NCI-H1092 (cell line): ENCODE results near the gene TAF3.

Experiments used
- DNase-seq: peaks from one replicate; lab custom pipeline; 2025; lab: John Stamatoyannopoulos, UW

The TAF3 gene

GRCh38 chr10:7876541-7877127 is 58.3 kb downstream of the TAF3 start:
- no peak for DNase-seq

DNA sequence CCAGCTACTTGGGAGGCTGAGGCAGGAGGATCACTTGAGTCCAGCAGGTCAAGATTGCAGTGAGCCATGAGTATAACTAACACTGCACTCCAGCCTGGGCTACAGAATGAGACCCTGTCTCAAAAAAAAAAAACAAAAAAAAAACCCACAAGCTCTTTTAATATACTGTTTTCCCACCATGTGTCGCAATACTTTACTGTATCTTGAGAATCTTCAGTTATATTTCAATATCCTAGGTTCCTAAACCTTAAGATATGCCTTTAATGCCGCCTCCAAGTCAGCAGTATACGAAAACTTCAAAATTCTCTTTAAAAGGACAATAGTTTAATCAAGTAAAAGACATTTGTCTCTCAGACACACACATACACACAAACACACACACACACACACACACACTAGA is 62.8 kb downstream of the TAF3 start:
- DNase-seq, result no peak

DNA sequence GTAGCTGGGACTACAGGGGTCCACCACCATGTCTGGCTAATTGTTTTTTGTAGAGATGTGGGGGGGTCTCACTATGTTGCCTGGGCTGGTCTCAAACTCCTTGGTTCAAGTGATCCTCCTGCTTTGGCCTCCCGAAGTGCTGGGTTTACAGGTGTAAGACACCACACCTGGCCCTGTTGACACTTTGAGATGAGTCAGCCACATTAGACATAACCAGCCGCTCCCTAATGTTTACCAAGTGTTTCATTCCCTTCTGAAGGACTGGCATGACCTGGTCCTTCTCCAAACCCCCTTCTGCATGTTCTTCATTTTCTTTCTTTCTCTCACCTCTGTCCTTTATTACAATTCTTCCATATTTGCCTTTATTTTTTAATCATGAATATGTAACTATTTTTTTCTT is 67.8 kb downstream of the TAF3 start:
- no peak for DNase-seq

DNA sequence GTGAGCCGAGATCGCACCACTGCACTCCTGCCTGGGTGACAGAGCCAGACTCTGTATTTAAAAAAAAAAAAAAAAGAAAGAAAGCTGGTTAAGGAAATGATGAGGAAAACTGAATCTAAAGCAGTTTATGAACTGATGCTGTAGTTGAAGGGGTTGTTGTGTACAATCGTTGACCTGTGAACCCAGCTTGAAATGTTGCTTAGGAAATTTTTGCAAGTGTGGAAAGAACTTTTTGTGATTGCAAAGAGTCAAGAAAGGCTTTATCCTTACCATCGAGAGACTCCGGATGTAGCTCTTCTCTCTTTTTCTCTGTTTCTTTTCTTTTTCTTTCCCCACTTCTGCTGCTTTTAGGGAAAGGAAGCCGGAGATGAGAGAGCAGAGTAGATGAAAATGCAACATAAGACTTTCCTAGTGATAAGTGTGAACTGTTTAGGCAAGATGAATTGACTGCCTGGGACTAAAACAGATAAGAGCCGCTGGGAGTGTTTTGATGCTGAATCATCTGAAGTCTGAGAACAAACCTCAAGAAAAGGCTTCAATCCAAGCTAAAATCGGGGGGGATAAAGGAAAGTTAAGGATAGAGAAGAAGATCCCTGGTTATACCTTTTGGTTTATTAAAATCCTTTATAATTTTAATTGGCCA is 69.0 kb downstream of the TAF3 start:
- no peak for DNase-seq

GRCh38 chr10:7889947-7890542 is 71.7 kb downstream of the TAF3 start:
- no peak for DNase-seq

- DNase-seq, result no peak
These were observed 72.5 kb downstream of the TAF3 start for GRCh38 chr10:7890781-7891180.

DNA sequence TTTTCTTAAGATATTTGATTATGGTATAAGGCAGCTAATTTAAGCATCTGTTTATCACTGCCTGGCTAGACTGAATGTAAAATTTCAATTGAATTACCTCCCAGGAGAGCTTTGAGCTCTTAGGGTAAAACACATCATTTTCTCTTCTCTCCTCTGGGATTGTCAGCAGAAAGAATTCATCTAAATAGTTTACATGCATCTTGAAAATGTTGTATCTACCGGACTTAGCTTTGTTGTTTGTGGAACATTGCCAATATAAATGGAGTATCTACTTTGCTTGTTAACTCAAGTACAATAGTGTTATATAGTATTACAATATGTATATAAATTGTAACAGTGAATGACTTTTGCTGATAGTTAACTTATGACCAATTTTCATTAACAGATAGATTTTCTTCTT is 73.3 kb downstream of the TAF3 start:
- DNase-seq, result no peak

GRCh38 chr10:7892146-7892545 is 73.8 kb downstream of the TAF3 start:
- no peak for DNase-seq

GRCh38 chr10:7895699-7896090 is 77.4 kb downstream of the TAF3 start:
- no peak for DNase-seq

DNA sequence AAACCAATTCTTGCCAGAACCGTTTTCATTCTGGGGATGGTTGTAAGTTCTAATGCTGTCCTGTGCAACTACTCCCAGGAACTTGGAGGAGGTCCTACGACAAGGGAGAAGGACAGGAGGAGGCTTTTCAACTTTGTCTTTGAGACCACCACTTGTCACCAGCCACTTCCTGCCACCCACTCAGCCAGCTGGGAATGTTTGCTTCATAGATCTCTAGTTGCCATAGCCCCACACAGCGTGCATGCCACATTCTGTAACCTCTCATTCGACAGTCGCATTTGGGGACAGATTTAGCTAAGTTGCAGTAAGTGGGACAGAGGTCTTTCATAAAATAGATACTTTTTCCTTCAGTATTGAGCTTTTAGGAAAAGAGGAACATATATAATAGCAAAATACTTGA is 78.0 kb downstream of the TAF3 start:
- DNase-seq, result no peak

- no peak for DNase-seq
These were observed 83.0 kb downstream of the TAF3 start for GRCh38 chr10:7901256-7901655.

- no peak for DNase-seq
These were observed 84.1 kb downstream of the TAF3 start for GRCh38 chr10:7902413-7902812.

DNA sequence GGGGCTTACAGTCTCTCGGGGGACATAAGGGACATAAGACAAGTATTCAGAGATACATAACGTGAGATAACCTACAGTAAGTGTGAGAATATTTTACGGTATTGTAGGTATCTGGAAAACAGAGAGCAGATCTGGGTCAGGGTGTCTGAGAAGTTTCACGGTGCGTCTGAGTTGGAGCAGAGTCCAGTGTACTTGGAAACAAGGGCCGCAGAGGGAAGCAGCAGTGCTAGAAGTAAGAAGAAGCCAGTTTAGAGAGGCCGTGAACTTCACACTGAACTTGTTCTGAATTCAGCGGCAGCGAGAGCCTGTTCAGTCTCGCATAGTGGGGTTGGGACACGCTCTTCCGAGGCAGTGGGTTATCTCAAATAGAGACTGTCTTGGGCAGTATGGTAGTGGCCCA is 85.5 kb downstream of the TAF3 start:
- DNase-seq, result no peak

DNA sequence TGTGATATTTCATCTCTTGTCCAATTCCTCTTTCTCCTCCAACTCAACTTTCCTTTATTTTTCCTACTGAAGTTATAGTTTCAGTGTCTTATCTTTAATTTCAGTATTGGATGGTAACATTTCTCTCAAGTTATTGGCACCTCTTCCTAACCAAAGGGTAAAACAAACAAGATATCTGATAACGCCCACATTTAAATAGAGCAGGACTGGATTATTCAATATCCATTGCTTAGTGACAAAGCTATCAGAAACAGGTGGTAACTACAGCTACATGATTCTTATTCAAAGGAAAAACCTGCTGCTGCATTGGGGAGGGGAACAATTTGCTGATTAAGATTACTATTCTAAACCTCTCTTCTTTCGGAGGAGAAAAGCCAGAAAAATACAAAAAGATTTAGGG is 87.8 kb downstream of the TAF3 start:
- no peak for DNase-seq

DNA sequence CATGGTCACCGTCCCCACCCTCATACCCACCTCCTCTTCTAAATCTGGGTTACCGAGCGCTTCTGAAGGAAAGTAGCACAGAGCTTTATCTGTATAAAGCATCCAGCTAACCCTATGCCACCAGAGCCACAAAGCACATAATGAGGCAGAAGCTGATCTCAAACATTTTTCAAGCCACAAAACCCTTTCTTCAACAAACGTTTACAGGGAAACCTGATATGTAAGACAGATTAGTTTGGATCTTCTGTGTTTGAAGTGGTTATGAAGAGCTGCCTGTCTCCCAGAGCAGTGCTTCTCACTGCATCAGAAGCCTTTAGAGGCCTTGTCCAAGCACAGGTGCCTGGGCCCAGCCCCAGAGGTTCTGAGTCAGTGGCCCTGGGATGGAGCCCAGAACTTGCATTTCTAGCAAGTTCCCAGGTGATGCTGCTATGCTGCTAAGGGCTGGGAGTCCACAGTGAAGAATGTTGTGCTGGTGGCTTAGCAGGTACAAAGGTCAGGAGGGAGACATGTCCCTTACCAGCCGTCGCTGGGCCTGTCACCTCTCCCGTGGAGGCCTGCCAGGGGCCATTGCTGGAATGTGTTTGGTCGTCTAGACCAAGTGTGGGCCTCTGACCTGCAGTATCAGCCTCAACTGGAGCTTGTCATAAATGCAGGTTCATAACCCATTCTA is 90.4 kb downstream of the TAF3 start:
- no peak for DNase-seq

DNA sequence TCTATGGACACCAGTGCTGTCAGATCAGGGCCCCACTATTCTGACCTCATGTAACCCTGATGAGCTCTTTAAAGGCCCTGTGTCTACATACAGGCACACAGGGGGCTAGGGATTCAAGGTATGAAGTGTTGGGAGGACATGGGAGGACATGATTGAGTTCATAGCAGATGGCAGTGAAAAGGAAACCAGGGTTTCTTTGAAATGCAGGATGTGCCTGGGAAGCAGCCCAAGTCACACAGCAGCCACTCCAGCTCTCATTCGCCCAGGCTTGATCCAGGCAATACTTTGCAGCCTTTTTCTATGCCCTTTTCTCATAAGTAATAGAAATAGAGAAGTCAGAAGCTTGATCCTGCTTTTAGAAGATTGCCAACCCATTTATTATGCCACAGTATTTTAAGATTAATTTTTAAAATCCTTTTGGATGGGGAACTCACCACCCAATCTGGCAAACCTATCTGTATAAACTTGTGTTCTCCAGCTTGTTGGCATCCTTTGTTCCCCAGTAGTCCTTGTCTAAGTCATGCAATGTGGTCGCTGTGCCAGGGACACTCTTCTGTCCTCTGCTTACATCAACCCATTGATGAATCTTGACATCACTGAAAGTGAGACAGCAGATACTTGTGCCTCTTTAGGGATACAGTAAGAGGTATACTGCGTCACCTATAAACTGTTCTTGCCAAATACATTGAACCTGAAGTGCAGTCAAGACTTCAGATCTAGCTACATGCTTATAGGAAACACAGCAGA is 95.0 kb downstream of the TAF3 start:
- no peak for DNase-seq

DNA sequence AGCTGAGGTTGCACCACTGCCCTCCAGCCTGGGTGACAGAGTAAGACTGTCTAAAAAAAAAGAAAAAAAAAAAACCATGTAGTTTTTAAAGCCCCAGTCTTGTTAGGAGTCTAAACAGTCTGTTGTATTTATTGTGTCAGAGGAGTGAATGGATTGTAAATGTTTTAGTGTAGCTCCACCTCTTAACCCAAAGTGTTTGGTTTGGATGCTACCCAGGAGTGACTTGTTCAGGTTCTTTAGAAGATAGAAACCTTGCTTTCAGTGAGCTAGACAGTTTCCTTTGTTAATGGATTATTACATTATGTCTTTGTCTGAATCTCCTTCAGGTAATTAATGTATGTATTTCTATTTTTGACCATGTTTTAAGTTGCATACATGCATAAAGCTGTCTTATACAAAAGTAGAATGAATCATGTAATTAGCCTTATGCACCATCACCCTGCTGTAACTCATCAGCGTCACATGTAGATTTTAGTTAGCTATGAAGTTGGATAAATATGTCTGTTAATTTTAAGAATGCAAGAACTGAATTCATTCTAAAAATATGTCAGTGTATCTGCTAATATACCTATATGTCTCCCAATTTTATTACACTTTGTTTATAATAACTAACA is 97.7 kb downstream of the TAF3 start:
- peak; percentile 32 for DNase-seq

GRCh38 chr10:7917736-7918135 is 99.4 kb downstream of the TAF3 start:
- DNase-seq, result no peak

DNA sequence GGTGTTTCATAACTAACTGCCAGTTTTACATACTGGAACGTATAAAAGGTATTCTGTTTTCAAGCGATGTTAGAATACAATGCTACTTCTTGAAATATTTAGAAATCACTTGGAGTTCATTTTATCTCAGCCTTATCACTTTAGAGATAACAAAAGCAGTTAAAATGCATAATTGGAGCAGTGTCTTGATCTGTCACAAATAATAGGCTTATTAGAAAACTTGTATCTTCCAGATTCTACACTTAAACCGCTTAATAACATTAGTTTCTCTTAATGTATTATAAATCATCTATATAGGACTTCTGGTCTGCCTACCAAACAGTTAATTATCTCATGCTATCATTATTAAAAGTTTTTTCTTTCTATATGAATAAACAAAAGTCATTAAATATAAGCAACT is 104.4 kb downstream of the TAF3 start:
- DNase-seq, result no peak

- DNase-seq, result no peak
These were observed 110.2 kb downstream of the TAF3 start for GRCh38 chr10:7928536-7928935.

DNA sequence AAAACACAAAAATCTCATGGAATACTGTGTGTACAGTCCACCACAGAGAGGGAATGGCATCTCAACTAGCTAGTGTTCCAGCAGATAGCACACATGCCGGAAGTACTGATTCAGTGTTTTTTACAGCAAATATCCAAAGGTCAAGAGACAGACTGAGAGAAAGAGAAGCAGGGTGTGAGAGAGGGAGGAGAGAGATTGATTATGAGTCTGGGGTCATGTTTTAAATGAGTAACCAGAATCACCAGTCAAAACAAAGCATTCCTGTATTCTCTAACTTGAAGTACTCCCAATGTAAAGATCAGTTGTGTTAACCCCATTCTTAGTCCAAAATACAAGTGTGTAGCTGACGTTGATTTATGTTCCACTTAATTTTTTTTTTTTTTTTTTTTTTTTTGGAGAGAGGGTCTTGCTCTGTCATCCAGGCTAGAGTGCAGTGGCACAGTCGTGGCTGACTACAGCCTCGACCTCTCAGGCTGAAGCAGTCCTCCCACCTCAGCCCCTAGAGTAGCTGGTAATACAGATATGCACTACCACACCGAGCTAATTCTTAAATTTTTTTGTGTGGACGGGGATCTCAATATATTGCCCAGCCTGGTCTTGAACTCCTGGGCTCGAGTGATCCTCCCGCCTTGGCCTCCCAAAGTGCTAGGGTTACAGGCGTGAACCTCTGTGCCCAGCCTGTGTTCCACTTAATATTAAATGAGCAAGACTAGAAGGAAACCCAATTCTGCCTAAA is 114.2 kb downstream of the TAF3 start:
- DNase-seq, result no peak

DNA sequence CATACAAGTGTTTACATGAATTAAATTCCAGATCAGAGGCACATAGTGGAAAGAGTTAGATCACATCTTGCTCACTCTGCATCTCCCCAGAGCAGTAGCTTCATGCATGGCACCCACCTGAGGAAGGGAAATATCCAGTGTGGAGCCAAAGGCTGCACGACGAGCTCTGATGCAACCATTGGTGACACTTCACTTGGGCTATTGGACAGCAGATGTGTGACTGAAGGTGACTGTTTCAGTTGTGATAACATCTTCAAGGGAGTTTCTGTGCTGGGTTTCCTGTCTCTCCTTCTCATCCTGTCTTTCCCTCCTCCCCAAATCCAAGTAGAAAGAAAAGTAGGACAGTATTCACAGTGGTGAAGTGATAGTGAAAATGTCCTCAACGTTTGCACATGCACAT is 115.0 kb downstream of the TAF3 start:
- DNase-seq, result no peak
